ENCODE data around the gene EGFL6.
"Not testable (repeated sequence)": the region's sequence is repeated elsewhere in the genome, so short reads cannot be mapped to it uniquely, and the experiment has no call there.

Gene EGFL6

GRCh38 chrX:13607996-13608365 lies 38.6 kb downstream of the EGFL6 start:
- no peak for TF ChIP-seq ZFX (IDR thresholded peaks at IDR 0.05)
- TF ChIP-seq, protein P1, sequence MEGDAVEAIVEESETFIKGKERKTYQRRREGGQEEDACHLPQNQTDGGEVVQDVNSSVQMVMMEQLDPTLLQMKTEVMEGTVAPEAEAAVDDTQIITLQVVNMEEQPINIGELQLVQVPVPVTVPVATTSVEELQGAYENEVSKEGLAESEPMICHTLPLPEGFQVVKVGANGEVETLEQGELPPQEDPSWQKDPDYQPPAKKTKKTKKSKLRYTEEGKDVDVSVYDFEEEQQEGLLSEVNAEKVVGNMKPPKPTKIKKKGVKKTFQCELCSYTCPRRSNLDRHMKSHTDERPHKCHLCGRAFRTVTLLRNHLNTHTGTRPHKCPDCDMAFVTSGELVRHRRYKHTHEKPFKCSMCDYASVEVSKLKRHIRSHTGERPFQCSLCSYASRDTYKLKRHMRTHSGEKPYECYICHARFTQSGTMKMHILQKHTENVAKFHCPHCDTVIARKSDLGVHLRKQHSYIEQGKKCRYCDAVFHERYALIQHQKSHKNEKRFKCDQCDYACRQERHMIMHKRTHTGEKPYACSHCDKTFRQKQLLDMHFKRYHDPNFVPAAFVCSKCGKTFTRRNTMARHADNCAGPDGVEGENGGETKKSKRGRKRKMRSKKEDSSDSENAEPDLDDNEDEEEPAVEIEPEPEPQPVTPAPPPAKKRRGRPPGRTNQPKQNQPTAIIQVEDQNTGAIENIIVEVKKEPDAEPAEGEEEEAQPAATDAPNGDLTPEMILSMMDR (conservative IDR thresholded peaks at IDR 0.05) = no peak
- H3K27ac ChIP-seq = no peak overlapping the region

DNA sequence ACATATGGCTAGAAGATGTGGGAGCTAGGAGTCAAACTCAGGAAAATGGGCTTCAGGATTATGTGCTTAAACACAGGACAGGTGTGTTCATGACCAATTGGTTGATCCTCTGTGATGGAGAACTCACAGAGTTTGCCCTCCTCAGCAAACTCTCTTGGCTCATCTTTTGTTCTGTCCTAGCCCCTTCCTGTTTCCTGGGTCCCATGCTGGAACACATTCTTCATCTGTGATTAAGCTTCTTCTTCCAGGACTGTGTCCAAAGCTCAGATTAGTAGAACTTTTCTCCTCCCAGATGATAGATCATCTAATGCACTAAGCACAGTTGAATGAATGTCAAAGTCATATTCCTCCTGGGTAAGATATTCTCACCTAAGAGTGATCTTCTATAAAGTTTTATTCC lies 44.8 kb downstream of the EGFL6 start:
- no peak for TF ChIP-seq ZFX (IDR thresholded peaks at IDR 0.05)
- TF ChIP-seq, protein P1 (conservative IDR thresholded peaks at IDR 0.05) = no peak
- H3K27ac ChIP-seq = no peak overlapping the region

GRCh38 chrX:13620207-13620606 lies 50.8 kb downstream of the EGFL6 start:
- TF ChIP-seq, protein P1 (conservative IDR thresholded peaks at IDR 0.05) = no peak
- TF ChIP-seq ZFX (IDR thresholded peaks at IDR 0.05) = no peak
- no peak overlapping the region for H3K27ac ChIP-seq

DNA sequence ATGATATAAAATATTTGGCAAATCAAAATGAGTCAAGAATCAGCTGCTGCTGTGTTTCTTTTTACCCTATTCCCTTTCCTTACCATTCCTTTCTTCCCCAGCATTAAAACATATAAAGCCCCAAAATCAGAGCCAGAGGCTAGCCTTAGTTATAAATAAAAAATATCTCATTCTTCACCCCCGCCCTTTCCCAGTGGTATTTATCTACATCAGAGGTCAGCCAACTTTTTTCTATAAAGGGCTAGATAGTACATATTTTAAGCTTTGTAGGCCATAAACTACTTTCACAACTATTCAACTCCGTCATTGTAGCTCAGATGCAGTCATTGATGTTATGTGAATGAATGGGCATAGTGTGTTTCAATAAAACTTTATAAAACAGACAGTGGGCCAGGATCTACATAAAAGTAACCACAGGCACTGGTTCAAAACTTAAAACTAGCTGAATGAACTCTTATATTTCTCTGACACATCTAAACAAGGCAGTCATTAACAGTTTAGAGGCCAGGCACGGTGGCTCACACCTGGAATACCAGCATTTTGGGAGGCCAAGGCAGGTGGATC lies 53.1 kb downstream of the EGFL6 start:
- TF ChIP-seq, protein P1 (conservative IDR thresholded peaks at IDR 0.05) = no peak
- no peak for TF ChIP-seq ZFX (IDR thresholded peaks at IDR 0.05)
- H3K27ac ChIP-seq = no peak overlapping the region

- no peak overlapping the region for H3K27ac ChIP-seq
- TF ChIP-seq, protein P1 (conservative IDR thresholded peaks at IDR 0.05) = no peak
- TF ChIP-seq ZFX (IDR thresholded peaks at IDR 0.05) = no peak
Observed at GRCh38 chrX:13627306-13627705, 57.9 kb downstream of the EGFL6 start.

DNA sequence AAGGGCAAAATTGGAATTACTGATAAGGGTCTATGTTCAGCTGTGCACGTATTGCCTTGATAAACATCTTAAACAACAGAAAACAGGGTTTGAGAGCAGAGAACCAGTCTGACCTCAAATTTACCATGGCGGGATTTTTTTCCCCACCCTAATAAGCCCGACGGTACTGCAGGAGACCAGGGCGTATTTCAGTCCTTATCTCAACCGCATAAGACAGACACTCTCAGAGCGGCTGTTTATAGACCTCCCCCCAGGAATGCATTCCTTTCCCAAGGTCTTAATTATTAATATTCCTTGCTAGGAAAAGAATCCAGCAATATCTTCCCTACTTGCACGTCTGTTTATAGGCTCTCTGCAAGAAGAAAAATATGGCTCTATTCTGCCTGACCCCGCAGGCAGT lies 67.8 kb downstream of the EGFL6 start:
- H3K27ac ChIP-seq = not testable (repeated sequence)

GRCh38 chrX:13638021-13638420 lies 68.6 kb downstream of the EGFL6 start:
- H3K27ac ChIP-seq = no peak overlapping the region
- TF ChIP-seq ZFX (IDR thresholded peaks at IDR 0.05) = no peak

DNA sequence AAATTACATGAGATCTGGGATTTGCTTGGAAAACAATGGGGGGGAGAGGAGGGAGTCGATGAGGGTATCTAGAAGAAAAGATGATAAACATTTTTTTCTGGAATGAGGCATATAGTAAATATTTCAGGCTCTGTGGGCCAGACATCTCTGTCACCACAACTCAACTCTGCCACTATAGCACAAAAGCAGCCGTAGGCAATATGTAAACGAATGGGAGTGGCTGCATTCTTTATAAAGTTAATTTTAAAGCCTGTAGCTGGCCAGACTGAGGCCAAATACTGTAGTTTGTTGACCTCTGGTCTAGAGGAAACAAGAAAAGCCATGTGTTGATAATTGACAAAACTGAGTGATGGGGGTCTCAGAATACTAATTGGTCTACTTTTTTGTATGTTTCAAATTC lies 69.4 kb downstream of the EGFL6 start:
- TF ChIP-seq, protein P1 (conservative IDR thresholded peaks at IDR 0.05) = no peak
- no peak for TF ChIP-seq ZFX (IDR thresholded peaks at IDR 0.05)
- H3K27ac ChIP-seq = no peak overlapping the region

DNA sequence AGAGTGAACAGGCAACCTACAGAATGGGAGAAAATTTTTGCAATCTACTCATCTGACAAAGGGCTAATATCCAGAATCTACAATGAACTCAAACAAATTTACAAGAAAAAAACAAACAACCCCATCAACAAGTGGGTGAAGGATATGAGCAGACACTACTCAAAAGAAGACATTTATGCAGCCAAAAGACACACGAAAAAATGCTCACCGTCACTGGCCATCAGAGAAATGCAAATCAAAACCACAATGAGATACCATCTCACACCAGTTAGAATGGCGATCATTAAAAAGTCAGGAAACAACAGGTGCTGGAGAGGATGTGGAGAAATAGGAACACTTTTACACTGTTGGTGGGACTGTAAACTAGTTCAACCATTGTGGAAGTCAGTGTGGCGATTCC lies 72.3 kb downstream of the EGFL6 start:
- not testable (repeated sequence) for H3K27ac ChIP-seq

Measured in C4-2B (cell line).